ENCODE measurements around the gene DCAF15. TPM values are rescaled to one million over a fixed set of nuclear protein-coding genes. Genes with fewer than 3 reads are reported as not detected.
"Not testable (repeated sequence)": the region's sequence is repeated elsewhere in the genome, so short reads cannot be mapped to it uniquely, and the experiment has no call there.

Gene DCAF15
- total RNA-seq, 5 donors from 2014 or later (not counting 1 experiment from before 2014, with no cell fraction given), result 67.3 to 118 (median 110) TPM

GRCh38 chr19:13920524-13920923 lies 31.8 kb upstream of the DCAF15 start:
- ChIA-PET CTCF (interaction anchor here in 1 of 2 donors (0.6 to 0.7 kb wide), 2 partner anchors 59 to 128 kb away, joined by 4 to 5 read pairs; no protein-coding TSS in a partner anchor), POLR2A (no interaction called here)
- Mint-ChIP-seq H3K36me3 (peaks cover 53% of the 10 kb centered on the region), H3K27me3 (no peaks in the 10 kb centered on the region), H3K9me3 (peaks cover 0 to 3% (median 3%) of the 10 kb centered on the region in 3 donors), H3K4me3 (no peak overlapping the region), H3K4me1 (no peaks in the 10 kb centered on the region), H3K27ac (no peak overlapping the region)
- Histone ChIP-seq H3K27me3 (replicated peaks in 1 of 2; ENCODE audit: control insufficient read depth in 2 of 2, extremely low read depth in 1 of 2, insufficient read depth in 2 of 2, low read length in 1 of 2) (no peaks in the 10 kb centered on the region), H3K27ac (ENCODE audit: low read length) (no peak overlapping the region), H3K4me1 (ENCODE audit: control insufficient read depth in 1 of 2, extremely low read depth in 1 of 2, insufficient read depth in 2 of 2, low read length in 2 of 2) (no peaks in the 10 kb centered on the region), H3K36me3 (ENCODE audit: control insufficient read depth in 2 of 2, extremely low read depth in 1 of 2, insufficient read depth in 1 of 2, low read length in 1 of 2) (peaks cover 6 to 39% of the 10 kb centered on the region in 2 donors), H3K4me3 (ENCODE audit: control insufficient read depth in 1 of 2, extremely low read depth in 1 of 2, low read length in 1 of 2) (no peak overlapping the region), H3K9me3 (no peaks in the 10 kb centered on the region)
- WGBS (ENCODE audit: insufficient coverage), result 99% methylated on average over 11 of the region's 11 CpGs
- ATAC-seq (replicated peaks in 1 of 4) (no peak), DNase-seq (no peak)

- 85% methylated on average over 2 of the region's 2 CpGs for WGBS (ENCODE audit: insufficient coverage)
- no peak overlapping the region for H3K27ac Mint-ChIP-seq
- no peak overlapping the region for H3K4me3 Mint-ChIP-seq
- CTCF ChIA-PET, result interaction anchor here in 1 of 2 donors (0.6 to 0.7 kb wide), 2 partner anchors 59 to 127 kb away, joined by 4 to 5 read pairs; no protein-coding TSS in a partner anchor
- Histone ChIP-seq H3K4me3 (ENCODE audit: control insufficient read depth in 1 of 2, extremely low read depth in 1 of 2, low read length in 1 of 2) (no peak overlapping the region), H3K9me3 (no peaks in the 10 kb centered on the region), H3K4me1 (ENCODE audit: control insufficient read depth in 1 of 2, extremely low read depth in 1 of 2, insufficient read depth in 2 of 2, low read length in 2 of 2) (no peaks in the 10 kb centered on the region), H3K36me3 (ENCODE audit: control insufficient read depth in 2 of 2, extremely low read depth in 1 of 2, insufficient read depth in 1 of 2, low read length in 1 of 2) (peaks cover 6 to 33% of the 10 kb centered on the region in 2 donors), H3K27ac (ENCODE audit: low read length) (peak overlapping the region; percentile 38), H3K27me3 (replicated peaks in 1 of 2; ENCODE audit: control insufficient read depth in 2 of 2, extremely low read depth in 1 of 2, insufficient read depth in 2 of 2, low read length in 1 of 2) (no peaks in the 10 kb centered on the region)
- H3K36me3 Mint-ChIP-seq, result peaks cover 50% of the 10 kb centered on the region
- POLR2A ChIA-PET, result interaction anchor here in 1 of 2 donors (0.6 kb wide), 1 partner anchor 65 kb away, joined by 4 read pairs; no protein-coding TSS in a partner anchor
- ATAC-seq (replicated peaks in 1 of 4) (peak; percentile 60 to 85 (median 67)), DNase-seq (peak in 24 of 35 experiments; percentile 5 to 57 (median 22))
- peaks cover 0 to 3% (median 3%) of the 10 kb centered on the region in 3 donors for H3K9me3 Mint-ChIP-seq
- peaks cover 0 to 2% (median 0%) of the 10 kb centered on the region in 3 donors for H3K4me1 Mint-ChIP-seq
- H3K27me3 Mint-ChIP-seq, result no peaks in the 10 kb centered on the region
Measured at GRCh38 chr19:13920940-13921747, 31.2 kb upstream of the DCAF15 start.

- H3K27ac Mint-ChIP-seq; H3K9me3 Mint-ChIP-seq; CTCF ChIA-PET; H3K27me3 Mint-ChIP-seq; H3K4me1 ChIP-seq (ENCODE audit: control insufficient read depth in 1 of 2, extremely low read depth in 1 of 2, insufficient read depth in 2 of 2, low read length in 2 of 2); ATAC-seq (replicated peaks in 1 of 4); H3K4me3 ChIP-seq (ENCODE audit: control insufficient read depth in 1 of 2, extremely low read depth in 1 of 2, low read length in 1 of 2); H3K27ac ChIP-seq (ENCODE audit: low read length); H3K27me3 ChIP-seq (replicated peaks in 1 of 2; ENCODE audit: control insufficient read depth in 2 of 2, extremely low read depth in 1 of 2, insufficient read depth in 2 of 2, low read length in 1 of 2); POLR2A ChIA-PET; DNase-seq; H3K4me3 Mint-ChIP-seq; H3K9me3 ChIP-seq: not testable (repeated sequence)
- Mint-ChIP-seq H3K4me1 (peaks cover 3 to 12% (median 5%) of the 10 kb centered on the region in 3 donors), H3K36me3 (peaks cover 51% of the 10 kb centered on the region)
- H3K36me3 ChIP-seq (ENCODE audit: control insufficient read depth in 2 of 2, extremely low read depth in 1 of 2, insufficient read depth in 1 of 2, low read length in 1 of 2), result peaks cover 6 to 41% of the 10 kb centered on the region in 2 donors
- WGBS (ENCODE audit: insufficient coverage), result 90% methylated on average over 3 of the region's 6 CpGs
Measured at GRCh38 chr19:13922118-13922517, 30.2 kb upstream of the DCAF15 start.

GRCh38 chr19:13923194-13923987 lies 28.9 kb upstream of the DCAF15 start:
- H3K4me1 Mint-ChIP-seq, result peaks cover 3 to 14% (median 5%) of the 10 kb centered on the region in 3 donors
- Histone ChIP-seq H3K27ac (ENCODE audit: low read length) (no peak overlapping the region), H3K4me3 (ENCODE audit: control insufficient read depth in 1 of 2, extremely low read depth in 1 of 2, low read length in 1 of 2) (no peak overlapping the region), H3K27me3 (replicated peaks in 1 of 2; ENCODE audit: control insufficient read depth in 2 of 2, extremely low read depth in 1 of 2, insufficient read depth in 2 of 2, low read length in 1 of 2) (no peaks in the 10 kb centered on the region), H3K4me1 (ENCODE audit: control insufficient read depth in 1 of 2, extremely low read depth in 1 of 2, insufficient read depth in 2 of 2, low read length in 2 of 2) (peaks cover 0 to 5% of the 10 kb centered on the region in 2 experiments), H3K9me3 (no peaks in the 10 kb centered on the region), H3K36me3 (ENCODE audit: control insufficient read depth in 2 of 2, extremely low read depth in 1 of 2, insufficient read depth in 1 of 2, low read length in 1 of 2) (peaks cover 6 to 46% of the 10 kb centered on the region in 2 donors)
- ATAC-seq (replicated peaks in 1 of 4) (no peak), DNase-seq (no peak)
- 98% methylated on average over 26 of the region's 28 CpGs for WGBS (ENCODE audit: insufficient coverage)
- ChIA-PET POLR2A (no interaction called here), CTCF (no interaction called here)
- H3K27ac Mint-ChIP-seq, result no peak overlapping the region
- peaks cover 54% of the 10 kb centered on the region for H3K36me3 Mint-ChIP-seq
- no peaks in the 10 kb centered on the region for H3K27me3 Mint-ChIP-seq
- peaks cover 0 to 3% (median 3%) of the 10 kb centered on the region in 3 donors for H3K9me3 Mint-ChIP-seq
- no peak overlapping the region for H3K4me3 Mint-ChIP-seq

- H3K9me3 ChIP-seq, result no peaks in the 10 kb centered on the region
- no peak for ATAC-seq (replicated peaks in 1 of 4)
- no peak overlapping the region for H3K4me3 ChIP-seq (ENCODE audit: control insufficient read depth in 1 of 2, extremely low read depth in 1 of 2, low read length in 1 of 2)
- peaks cover 0 to 5% of the 10 kb centered on the region in 2 experiments for H3K4me1 ChIP-seq (ENCODE audit: control insufficient read depth in 1 of 2, extremely low read depth in 1 of 2, insufficient read depth in 2 of 2, low read length in 2 of 2)
- H3K9me3 Mint-ChIP-seq, result peaks cover 0 to 2% (median 2%) of the 10 kb centered on the region in 3 donors
- WGBS (ENCODE audit: insufficient coverage), result 100% methylated on average over 1 of the region's 4 CpGs
- no peaks in the 10 kb centered on the region for H3K27me3 Mint-ChIP-seq
- H3K27ac Mint-ChIP-seq, result no peak overlapping the region
- H3K36me3 Mint-ChIP-seq, result peaks cover 43% of the 10 kb centered on the region
- POLR2A ChIA-PET, result interaction anchor here in 1 of 2 donors (0.6 kb wide), 1 partner anchor 92 kb away, joined by 3 read pairs; no protein-coding TSS in a partner anchor
- DNase-seq, result no peak
- no peaks in the 10 kb centered on the region for H3K27me3 ChIP-seq (replicated peaks in 1 of 2; ENCODE audit: control insufficient read depth in 2 of 2, extremely low read depth in 1 of 2, insufficient read depth in 2 of 2, low read length in 1 of 2)
- no peak overlapping the region for H3K4me3 Mint-ChIP-seq
- H3K4me1 Mint-ChIP-seq, result peaks cover 3 to 14% (median 5%) of the 10 kb centered on the region in 3 donors
- peaks cover 3 to 33% of the 10 kb centered on the region in 2 donors for H3K36me3 ChIP-seq (ENCODE audit: control insufficient read depth in 2 of 2, extremely low read depth in 1 of 2, insufficient read depth in 1 of 2, low read length in 1 of 2)
- CTCF ChIA-PET, result no interaction called here
- no peak overlapping the region for H3K27ac ChIP-seq (ENCODE audit: low read length)
Measured at GRCh38 chr19:13926010-13926409, 26.3 kb upstream of the DCAF15 start.

GRCh38 chr19:13926715-13927114 lies 25.6 kb upstream of the DCAF15 start:
- H3K4me3 Mint-ChIP-seq, result no peak overlapping the region
- H3K36me3 Mint-ChIP-seq, result peaks cover 36% of the 10 kb centered on the region
- peaks cover 3 to 14% (median 5%) of the 10 kb centered on the region in 3 donors for H3K4me1 Mint-ChIP-seq
- 83% methylated on average over 1 of the region's 8 CpGs for WGBS (ENCODE audit: insufficient coverage)
- DNase-seq, result no peak
- Histone ChIP-seq H3K27ac (ENCODE audit: low read length) (no peak overlapping the region), H3K9me3 (no peaks in the 10 kb centered on the region), H3K4me3 (ENCODE audit: control insufficient read depth in 1 of 2, extremely low read depth in 1 of 2, low read length in 1 of 2) (no peak overlapping the region), H3K27me3 (replicated peaks in 1 of 2; ENCODE audit: control insufficient read depth in 2 of 2, extremely low read depth in 1 of 2, insufficient read depth in 2 of 2, low read length in 1 of 2) (no peaks in the 10 kb centered on the region), H3K36me3 (ENCODE audit: control insufficient read depth in 2 of 2, extremely low read depth in 1 of 2, insufficient read depth in 1 of 2, low read length in 1 of 2) (peaks cover 3 to 27% of the 10 kb centered on the region in 2 donors), H3K4me1 (ENCODE audit: control insufficient read depth in 1 of 2, extremely low read depth in 1 of 2, insufficient read depth in 2 of 2, low read length in 2 of 2) (peaks cover 0 to 5% of the 10 kb centered on the region in 2 experiments)
- no peaks in the 10 kb centered on the region for H3K27me3 Mint-ChIP-seq
- peak overlapping the region in 1 of 2 donors; percentile 11 for H3K27ac Mint-ChIP-seq
- ATAC-seq (replicated peaks in 1 of 4), result no peak
- POLR2A ChIA-PET, result interaction anchor here in 1 of 2 donors (0.6 kb wide), 1 partner anchor 91 kb away, joined by 3 read pairs; no protein-coding TSS in a partner anchor
- no peaks in the 10 kb centered on the region for H3K9me3 Mint-ChIP-seq
- CTCF ChIA-PET, result no interaction called here

All from T-cell (primary cell).